GM12864 (cell line): ENCODE results near the gene MYMK.

ENCODE experiments used
- DNase-seq: peaks from one replicate; pipeline ENCODE4 v3.0.0-alpha.2; 2011; ENCODE audit warnings: low read depth
- H3K4me3 ChIP-seq: 2 replicates; pipeline ENCODE4 v1.5.1; 2011; ENCODE audit warnings: mild to moderate bottlenecking, low read depth, low read length, control low read depth
- CTCF ChIP-seq: IDR thresholded peaks from 2 replicates; pipeline ENCODE4 v1.5.1; 2011; ENCODE audit warnings: low read depth, mild to moderate bottlenecking, moderate library complexity, low read length, control low read depth, inconsistent platforms; ENCODE audit errors: missing control alignments

Gene MYMK

GRCh38 chr9:133502112-133502511 is 22.6 kb downstream of the MYMK start:
- no peak overlapping the region for H3K4me3 ChIP-seq
- no peak for TF ChIP-seq CTCF
- no peak for DNase-seq

GRCh38 chr9:133499892-133500270 is 24.9 kb downstream of the MYMK start:
- H3K4me3 ChIP-seq = no peak overlapping the region

GRCh38 chr9:133499132-133499891 is 25.4 kb downstream of the MYMK start:
- no peak for DNase-seq
- TF ChIP-seq CTCF = no peak
- no peak overlapping the region for H3K4me3 ChIP-seq

More at GRCh38 chr9:133499892-133500270, 24.9 kb downstream of the MYMK start:
- DNase-seq = no peak
- no peak for TF ChIP-seq CTCF

- H3K4me3 ChIP-seq = no peak overlapping the region
- no peak for DNase-seq
- TF ChIP-seq CTCF = no peak
These were observed 27.6 kb downstream of the MYMK start for GRCh38 chr9:133496861-133497842.

- no peak overlapping the region for H3K4me3 ChIP-seq
- no peak for DNase-seq
- no peak for TF ChIP-seq CTCF
These were observed 29.1 kb downstream of the MYMK start for GRCh38 chr9:133495327-133496293.

GRCh38 chr9:133494636-133495326 is 30.0 kb downstream of the MYMK start:
- no peak overlapping the region for H3K4me3 ChIP-seq
- no peak for TF ChIP-seq CTCF
- no peak for DNase-seq
